GM18508 (cell line): ENCODE data around the gene S1PR4.
"Not testable (repeated sequence)": the region's sequence is repeated elsewhere in the genome, so short reads cannot be mapped to it uniquely, and the experiment has no call there.

Experiments
- ATAC-seq: cut with Tn5 transposase; IDR thresholded peaks from one replicate; pipeline ENCODE4 v1.9.1; 2021; ENCODE audit warnings: moderate number of reproducible peaks; ENCODE audit not compliant: insufficient read depth, unreplicated experiment

S1PR4 gene

DNA sequence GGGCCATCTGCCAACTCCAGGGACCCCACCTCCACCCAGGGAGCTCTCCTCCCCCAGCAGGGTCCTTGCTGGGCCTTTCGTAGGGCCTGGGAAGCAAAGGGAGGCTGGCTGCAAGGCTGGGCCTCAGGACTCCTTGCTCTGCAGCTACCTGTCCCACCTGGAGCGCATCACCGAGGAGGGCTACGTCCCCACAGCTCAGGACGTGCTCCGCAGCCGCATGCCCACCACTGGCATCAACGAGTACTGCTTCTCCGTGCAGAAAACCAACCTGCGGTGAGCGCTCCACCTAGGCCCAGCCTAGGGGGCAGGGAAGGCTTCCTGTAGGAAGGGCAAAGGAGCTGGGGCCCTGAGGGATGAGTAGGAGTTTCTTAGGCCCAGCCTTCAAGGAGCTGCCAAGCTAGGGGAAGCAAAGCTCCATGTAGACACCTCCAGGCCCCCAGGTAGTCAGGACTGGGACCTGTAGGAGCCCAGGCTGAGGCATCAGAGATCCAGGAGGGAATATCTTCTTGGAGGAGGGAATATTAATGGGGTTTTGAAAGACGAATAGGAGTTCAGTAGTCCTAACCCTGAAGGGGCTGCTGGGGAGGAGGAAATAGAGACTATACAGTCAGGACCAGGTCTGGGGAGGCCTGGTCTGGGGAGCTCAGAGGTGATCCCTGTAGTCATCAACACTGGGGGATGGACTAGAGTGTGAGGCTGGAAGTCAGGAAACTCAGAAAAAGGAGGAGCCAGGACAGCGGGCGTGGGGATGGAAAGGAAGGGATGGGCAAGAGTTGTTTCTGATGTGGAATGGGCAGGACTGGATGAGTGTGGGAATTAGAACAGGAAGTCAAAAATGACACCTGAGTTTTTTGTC lies 26.8 kb upstream of the S1PR4 start:
- ATAC-seq = no peak

DNA sequence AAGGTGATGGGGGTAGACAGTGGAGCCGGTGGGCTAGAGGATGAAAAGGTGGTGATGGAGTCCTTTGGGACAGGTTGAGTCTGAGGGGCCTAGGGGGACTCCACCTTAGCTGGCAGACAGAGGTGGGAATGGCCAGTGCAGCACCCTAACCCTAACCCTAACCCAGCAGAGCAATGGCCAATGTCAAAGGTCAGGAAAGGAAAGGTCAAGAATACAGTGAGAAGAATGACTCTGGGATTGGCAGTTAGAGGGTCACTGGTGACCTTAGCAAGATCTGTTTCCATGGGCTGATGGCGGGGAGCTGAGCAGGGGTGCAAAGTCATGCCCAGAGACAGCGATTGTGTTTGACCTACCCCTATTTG lies 26.2 kb upstream of the S1PR4 start:
- ATAC-seq = no peak

DNA sequence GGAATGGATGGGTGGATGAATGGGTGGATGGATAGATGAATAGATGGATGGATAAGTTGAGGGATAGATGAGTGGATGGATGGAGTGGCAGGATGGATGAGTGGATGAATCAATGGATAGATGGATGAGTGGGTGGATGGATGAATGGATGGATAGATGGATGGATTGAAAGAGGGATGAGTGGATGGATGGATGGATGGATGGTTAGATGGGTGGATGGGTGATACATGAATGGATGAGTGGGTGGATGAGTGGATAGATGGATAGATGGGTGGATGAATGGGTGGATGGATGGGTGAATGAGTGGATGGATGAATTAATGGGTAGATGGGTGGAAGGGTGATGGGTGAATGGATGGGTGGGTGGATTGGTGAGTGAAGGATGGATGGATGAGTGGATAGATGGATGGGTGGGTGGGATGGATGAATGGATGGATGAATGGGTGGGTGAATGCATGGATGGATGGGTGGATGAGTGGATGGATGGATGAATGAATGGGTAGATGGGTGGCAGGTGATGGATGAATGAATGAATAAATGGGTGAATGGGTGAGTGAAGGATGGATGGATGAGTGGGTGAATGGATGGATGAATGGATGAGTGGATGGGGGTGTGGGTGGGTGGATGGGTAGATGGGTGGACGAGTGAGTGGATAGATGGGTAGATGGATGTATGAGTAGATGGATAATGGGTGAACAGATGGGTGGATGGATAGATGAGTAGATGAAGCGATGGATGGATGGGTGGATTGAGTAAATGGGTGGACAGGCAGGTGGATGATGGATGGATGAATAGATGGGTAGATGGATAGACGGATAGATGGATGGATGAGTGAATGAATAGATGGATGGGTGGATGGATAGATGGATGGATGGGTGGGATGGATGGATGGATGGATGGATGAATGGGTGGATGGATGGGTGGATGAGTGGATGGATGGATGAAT lies 25.0 kb upstream of the S1PR4 start:
- no peak for ATAC-seq

DNA sequence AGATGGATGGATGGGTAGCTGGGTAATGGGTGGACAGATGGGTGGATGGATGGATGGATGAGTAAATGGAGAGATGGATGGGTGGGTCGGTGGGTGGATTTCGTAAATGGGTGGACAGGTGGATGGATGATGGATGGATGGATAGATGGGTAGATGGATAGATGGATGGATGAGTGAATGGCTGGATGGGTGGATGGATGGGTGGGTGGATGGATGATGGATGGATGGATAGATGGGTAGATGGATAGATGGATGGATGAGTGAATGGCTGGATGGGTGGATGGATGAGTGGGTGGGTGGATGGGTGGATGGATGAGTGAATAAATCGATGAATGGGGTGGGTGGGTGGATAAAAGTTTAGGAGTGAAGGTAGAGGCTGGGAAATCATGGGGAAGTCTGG lies 24.1 kb upstream of the S1PR4 start:
- ATAC-seq = not testable (repeated sequence)

DNA sequence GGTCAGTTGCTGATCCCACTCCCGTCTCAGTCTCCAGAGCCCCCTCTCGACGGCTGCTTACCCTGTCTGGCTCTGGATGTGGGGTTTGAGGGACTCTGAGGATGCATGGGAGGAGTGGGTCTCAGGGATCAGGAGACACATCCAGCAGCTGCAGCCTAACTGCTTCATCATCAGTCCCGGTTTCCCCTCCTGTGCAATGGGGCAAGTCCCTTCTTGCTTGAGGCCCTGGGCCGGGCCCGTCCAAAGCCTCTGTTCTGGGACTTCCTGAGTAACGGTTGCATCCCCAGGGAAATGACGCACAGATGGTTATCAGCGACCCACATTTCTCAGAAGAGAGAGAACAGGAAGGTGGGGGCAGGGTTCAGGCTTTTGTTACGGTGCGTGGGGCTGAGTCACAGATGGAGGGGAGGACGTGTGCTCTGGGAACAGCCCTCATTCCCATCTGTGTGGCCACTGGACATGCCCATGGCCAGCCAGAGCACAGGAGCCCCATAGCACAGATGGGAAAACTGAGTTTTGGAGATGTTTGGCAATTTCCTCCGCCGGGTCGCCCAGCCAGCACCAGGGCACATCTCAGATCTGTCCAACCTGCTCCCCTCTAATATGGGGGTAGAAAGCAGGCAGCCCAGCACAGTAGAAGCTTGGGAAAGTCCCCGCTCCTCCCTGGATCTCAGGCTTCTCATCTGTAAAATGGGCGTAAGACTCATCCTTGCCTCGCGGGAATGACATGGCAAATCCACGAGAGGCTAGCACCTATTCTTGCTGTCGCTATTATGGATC lies 23.4 kb upstream of the S1PR4 start:
- ATAC-seq = peak; percentile 46

DNA sequence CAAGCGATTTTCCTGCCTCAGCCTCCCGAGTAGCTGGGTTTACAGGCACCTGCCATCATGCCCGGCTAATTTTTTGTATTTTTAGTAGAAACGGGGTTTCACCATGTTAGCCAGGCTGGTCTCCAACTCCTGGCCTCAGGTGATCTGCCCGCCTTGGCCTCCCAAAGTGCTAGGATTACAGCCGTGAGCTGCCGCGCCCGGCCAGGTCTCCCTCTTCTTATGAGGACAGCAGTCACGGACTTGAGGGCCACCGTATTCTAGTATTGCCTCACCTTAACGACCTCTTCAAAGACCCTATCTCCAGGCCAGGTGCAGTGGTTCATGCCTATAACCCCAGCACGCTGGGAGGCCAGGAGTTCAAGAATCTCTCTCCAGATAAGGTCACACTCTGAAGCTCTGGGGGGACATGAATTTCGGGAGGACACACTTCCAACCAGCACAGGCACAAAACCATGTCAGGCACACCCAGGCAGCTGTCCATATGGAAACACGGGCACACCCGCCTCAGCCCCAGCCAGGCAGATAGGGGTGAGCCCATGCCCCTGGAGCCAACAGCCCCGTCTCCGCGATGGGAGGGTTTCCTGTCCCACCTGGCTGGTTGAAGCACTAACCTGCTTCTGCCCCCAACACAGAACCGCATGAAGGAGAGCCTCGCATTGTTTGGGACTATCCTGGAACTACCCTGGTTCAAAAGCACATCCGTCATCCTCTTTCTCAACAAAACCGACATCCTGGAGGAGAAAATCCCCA lies 21.3 kb upstream of the S1PR4 start:
- no peak for ATAC-seq

DNA sequence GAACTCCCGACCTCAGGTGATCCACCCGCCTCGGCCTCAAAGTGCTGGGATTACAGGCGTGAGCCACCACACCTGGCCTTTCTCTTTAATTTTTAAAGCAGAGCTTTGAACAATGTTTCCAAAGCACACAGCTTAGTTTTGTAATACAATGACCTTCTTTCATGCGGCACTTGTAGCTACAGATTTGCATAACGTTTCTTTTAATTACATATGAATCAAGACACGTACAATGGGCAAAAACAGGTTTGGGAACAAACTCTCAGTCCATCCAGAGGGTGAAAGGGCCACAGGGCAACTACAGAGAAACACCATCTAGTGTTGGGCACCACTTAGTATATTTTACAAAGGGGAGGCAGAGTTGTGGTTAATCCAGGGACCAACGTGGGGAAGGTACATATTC lies 19.0 kb upstream of the S1PR4 start:
- no peak for ATAC-seq

DNA sequence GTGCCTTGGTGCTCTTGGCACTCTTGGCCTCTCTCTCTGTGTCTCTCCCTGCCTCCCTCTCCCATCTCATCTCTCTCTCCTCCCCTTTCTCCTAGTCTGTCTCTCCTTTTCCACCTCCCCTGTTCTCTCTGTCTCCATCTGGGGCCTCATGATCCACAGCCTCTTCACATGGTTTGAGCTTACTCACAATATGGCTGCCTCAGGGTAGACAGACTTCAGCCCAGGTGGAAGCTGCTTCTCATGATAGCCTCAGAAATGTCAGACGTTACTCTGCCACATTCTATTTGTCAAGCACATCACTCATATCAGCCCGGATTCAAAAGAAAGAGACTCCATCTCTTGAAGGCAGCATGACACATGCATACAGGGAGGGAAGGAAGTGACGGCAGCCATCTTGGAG lies 18.4 kb upstream of the S1PR4 start:
- no peak for ATAC-seq

DNA sequence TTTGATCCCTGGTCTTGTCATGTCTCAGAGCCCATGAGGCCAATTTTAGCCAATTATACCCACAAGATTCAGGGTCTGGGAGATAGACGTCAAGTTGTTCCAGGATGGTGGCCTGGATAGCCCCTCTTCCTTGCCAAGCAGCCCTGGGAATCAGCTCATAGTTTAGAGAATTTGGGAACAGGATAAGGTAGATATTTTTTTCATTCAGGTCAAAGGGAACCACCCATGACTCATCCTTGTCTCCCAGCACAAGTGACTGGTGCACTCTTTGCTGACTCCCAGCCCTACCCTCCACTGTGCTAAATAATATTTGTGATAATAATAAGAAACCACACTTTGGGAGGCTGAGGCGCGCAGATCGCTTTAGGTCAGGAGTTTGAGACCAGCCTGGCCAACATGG lies 17.1 kb upstream of the S1PR4 start:
- no peak for ATAC-seq

DNA sequence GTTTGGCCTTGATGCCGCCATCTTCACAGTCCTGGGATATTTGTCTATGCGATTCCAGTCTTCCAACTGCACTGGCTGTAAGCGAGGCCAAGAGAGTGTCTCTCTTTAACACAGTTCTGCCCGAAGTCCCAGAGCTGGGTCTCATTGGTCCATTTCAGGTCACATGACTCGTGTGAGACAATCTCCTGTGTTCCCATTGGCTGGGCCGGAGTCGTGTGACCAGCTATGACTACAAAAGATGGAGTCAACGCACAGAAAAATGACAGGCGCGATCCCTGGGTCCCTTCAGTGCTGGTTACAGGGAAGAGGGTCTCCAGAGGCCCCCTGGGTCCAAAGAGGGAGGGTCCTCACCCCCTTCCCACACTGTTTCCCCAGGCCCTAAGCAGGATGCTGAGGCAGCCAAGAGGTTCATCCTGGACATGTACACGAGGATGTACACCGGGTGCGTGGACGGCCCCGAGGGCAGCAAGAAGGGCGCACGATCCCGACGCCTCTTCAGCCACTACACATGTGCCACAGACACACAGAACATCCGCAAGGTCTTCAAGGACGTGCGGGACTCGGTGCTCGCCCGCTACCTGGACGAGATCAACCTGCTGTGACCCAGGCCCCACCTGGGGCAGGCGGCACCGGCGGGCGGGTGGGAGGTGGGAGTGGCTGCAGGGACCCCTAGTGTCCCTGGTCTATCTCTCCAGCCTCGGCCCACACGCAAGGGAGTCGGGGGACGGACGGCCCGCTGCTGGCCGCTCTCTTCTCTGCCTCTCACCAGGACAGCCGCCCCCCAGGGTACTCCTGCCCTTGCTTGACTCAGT lies 15.9 kb upstream of the S1PR4 start:
- ATAC-seq = no peak

DNA sequence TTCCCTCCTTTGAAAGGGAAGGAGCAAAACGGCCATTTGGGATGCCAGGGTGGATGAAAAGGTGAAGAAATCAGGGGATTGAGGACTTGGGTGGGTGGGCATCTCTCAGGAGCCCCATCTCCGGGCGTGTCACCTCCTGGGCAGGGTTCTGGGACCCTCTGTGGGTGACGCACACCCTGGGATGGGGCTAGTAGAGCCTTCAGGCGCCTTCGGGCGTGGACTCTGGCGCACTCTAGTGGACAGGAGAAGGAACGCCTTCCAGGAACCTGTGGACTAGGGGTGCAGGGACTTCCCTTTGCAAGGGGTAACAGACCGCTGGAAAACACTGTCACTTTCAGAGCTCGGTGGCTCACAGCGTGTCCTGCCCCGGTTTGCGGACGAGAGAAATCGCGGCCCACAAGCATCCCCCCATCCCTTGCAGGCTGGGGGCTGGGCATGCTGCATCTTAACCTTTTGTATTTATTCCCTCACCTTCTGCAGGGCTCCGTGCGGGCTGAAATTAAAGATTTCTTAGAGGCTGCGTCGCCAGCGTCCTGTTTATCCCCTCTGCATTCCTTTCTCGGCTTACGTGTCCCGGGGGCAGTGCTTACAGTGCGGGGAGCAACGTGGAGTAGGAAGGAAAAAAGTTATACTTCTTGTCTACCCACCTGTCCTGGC lies 15.2 kb upstream of the S1PR4 start:
- ATAC-seq = no peak

DNA sequence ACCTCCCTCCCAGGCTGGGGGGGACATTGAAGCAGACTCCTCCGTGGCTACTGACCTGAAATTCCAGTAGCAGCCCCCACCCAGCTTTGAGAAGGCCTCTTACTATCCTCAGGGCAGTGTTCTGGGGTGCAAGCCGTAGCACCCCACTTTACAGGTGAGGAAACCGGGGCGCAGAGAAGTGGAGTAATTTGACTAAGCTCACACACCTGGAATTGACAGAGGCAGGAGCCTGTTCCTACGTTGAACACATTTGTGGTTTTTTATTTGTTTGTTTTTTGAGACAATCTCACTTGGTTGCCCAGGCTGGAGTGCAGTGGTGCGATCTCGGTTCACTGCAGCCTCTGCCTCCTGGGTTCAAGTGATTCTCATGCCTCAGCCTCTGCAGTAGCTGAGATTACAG lies 14.6 kb upstream of the S1PR4 start:
- ATAC-seq = no peak

DNA sequence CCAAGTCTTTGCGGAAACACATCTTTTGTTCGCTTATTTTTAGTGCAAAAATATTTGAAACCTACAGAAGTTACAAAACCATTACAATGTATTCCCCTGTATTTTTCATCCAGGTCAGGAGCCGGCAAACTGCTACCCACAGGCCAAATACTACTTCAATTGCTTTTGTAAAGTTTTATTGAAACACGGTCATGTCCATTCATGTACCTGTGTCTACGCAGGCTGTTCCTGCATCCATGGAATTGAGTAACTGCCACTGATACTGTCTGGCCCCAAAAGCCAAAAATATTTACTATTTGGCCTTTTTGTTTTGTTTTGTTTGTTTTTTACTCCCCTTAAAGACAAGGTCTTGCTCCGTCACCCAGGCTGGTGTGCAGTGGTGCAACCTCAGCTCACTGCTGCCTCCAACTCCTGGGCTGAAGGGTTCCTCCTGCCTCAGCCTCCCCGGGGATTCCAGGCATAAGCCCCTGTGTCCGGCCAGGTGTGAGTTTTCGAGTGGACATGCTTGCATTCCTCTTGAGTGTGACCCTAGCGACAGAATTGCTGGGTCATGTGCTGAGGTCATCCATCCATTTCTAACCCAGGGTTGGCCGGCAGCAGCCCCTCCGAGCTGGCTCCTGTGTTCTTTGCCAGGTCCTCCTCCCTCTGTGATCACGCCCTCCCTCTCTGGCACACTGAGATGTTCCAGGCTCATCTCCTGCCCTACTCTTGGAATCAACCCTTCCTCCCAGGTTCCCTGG lies 10.9 kb upstream of the S1PR4 start:
- ATAC-seq = no peak

DNA sequence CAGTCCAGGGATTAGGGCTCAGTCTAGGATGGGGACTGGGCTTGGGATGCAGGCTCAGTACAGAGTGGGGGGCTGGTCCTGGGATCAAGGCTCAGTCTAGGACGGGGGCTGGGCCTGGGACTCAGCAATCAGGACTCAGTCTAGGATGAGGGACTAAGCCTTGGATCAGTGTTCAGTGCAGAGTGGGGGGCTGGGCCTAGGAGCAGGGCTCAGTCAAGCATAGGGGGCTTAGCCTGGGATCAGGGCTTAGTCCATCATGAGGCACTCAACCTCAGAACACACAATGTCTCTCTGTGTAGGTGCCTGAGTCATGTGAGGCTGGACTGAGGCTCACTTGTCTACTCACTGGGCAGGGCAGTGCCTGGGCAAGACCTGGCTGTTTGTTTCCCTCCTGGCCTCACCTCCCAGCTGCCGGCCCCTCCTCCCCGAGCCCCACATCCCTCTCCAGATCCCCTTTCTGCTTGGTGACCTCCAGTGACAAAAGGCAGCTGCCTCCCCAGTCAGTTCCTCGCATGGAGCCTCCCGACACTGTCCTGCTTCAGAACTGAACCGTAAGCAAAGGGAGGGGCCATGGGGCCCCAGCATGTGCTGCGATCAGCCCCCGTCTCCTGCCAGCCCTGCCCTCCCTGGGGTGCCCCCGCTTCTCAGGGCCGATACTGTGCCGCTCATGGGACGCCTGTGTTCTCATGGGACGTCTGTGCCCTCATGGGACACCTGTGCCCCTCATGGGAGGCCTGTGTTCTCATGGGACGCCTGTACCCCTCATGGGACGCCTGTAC lies 6.5 kb upstream of the S1PR4 start:
- no peak for ATAC-seq

DNA sequence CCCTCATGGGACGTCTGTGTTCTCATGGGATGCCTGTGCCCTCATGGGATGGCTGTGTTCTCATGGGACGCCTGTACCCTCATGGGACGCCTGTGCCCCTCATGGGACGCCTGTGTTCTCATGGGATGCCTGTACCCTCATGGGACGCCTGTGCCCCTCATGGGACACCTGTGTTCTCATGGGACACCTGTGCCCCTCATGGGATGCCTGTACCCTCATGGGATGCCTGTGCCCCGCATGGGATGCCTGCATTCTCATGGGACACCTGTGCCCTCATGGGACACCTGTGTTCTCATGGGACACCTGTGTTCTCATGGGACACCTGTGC lies 5.9 kb upstream of the S1PR4 start:
- not testable (repeated sequence) for ATAC-seq

DNA sequence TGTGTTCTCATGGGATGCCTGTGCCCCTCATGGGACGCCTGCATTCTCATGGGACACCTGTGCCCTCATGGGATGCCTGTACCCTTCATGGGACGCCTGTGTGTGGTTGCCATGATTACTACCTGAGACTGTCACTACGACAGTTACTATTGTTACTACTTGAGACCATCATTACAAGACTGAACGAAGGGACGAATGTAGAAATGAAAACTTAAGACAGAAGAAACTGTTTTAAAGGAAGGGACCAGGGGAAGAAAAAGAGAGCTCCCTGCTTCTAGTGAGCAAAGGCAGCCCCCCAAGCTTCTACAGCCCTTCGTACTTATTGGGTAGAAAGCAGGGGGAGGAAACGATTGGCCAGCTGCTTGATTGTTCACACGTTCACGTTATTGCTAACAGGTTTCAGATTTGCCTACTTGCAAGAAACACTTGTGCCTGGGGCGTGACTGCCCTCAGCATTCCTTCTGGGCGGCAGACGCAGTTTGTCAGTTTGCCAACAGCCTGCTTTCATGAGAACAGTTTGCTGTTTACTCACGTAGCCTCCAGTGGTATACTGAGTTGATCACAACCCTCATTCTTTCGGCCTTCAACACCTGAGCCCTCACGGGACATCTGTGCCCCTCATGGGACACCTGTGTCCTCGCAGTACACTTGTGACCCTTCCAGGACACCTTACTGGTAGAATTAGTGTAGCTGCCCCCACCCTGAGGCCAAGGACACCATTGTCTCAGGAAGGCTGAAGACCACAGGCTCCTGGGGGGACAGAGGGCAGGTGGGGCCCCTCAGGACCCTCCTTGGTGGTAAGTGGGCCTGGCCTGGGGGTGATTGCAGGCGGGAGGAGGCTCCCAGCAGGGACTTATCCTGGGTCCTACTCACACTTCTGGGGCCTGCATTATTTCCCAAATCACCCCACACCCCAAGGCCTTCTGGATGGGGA lies 2.5 kb upstream of the S1PR4 start:
- ATAC-seq = no peak
